Measurements from ENCODE around the gene ZNF292.
"Not testable (repeated sequence)": the region's sequence is repeated elsewhere in the genome, so short reads cannot be mapped to it uniquely, and the experiment has no call there.

ZNF292 gene

GRCh38 chr6:87279196-87279595 lies 123.8 kb downstream of the ZNF292 start:
- DNase-seq: no peak

GRCh38 chr6:87281426-87281825 lies 126.1 kb downstream of the ZNF292 start:
- DNase-seq: no peak

GRCh38 chr6:87282743-87283142 lies 127.4 kb downstream of the ZNF292 start:
- no peak for DNase-seq

DNA sequence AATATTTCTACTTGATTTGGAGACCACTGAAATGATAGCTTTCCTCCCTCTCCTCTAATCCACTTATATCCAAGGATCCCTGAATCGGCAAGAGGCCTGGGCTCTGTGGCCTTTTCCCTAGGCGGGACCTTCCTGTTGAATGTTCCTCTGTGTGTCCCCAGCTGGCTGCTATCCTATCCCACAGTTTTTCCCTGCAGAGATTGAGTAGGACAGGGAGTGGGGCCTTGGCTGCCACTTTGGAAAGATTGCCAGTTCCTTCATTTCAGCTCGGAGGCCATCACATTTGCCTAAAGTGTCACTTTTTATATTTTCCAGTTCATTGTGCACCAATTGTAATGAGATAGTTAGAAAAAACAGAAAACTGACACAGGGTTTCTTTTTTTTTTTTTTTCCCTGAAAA lies 128.1 kb downstream of the ZNF292 start:
- no peak for DNase-seq

- DNase-seq: no peak
Measured at GRCh38 chr6:87287251-87287650, 131.9 kb downstream of the ZNF292 start.

DNA sequence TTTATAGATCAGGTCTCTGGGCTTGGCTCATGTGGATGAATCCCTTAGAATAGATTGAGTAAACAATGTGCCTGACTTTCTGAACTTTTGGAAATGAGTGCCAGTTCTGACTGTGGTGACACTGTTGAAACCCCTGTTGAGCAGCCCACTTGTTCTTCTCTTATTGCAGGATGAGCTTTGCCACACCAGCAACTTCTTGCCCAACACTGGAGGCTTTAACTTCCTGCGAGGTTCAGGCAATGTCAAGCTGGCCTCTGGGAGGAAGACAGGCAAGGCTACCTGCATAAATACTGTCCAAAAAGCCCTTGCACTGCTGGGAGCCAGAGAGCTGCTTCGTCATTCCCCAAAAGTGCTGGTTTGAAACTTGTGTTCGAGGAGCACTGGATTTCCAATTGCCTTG lies 134.2 kb downstream of the ZNF292 start:
- DNase-seq: no peak

DNA sequence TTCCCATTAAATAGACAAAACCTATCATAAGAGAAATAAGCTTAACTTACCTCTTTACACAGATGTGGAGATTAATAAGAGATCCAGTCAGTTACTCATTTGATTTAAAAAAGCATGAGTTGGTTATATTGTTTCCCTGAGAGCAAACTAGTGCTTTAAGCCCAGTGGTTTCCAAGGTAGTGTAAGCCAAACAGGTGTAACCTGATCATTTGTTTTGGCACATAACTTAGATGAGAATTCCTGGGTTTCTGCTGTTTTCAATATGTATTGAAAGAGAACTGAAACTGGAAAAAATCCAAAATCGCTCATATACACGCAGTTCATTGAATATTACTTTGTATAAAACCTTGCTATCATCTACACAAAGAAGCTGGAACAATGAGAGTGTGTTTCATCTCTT lies 136.5 kb downstream of the ZNF292 start:
- DNase-seq: no peak

DNA sequence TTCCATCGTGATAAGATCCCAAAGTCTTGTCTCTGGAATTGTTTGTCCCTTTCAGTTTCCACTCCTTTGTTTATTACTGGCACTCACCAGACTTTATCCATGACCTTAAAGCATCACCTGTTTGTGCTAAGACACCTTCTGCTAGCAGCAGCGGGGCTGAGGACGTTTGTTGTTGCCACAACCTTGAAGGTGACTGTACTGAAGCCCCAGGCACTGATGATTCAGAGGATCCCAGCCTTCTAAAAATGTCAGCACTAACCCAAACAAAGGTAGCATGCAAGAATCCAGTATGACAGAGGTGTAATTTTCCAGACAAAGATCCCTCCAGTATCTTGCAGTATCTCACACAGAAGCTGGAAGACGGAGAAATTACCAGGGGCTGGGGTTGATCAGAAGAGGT lies 138.2 kb downstream of the ZNF292 start:
- DNase-seq: no peak

DNA sequence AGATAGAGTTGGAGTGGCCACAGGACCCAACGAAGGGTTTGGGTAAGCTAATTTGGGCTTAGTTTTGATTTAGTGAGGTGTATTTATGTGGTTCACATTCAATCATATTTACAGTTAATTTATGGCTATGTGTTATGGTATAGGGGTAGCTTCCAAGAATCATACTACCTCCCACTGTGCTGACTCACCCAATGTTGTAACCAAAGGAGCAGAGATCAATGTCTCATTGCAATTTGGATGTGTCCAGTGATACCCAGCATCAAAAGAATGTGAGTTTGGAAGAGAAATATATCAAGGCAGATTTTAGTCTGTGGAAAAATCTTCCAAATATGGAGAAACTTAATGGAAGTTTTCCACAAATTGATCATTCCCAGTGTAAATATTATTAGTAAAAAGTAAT lies 141.8 kb downstream of the ZNF292 start:
- no peak for DNase-seq

DNA sequence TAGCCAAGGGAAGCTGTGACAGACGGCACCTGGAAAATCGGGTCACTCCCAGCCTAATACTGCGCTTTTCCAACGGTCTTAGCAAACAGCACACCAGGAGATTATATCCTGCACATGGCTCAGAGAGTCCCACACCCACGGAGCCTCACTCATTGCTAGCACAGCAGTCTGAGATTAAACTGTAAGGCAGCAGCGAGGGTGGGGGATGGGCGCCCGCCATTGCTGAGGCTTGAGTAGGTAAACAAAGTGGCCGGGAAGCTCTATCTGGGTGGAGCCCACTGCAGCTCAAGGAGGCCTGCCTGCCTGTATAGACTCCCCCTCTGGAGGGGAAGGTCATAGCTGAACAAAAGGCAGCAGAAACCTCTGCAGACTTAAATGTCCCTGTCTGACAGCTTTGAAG lies 145.9 kb downstream of the ZNF292 start:
- DNase-seq: not testable (repeated sequence)

- no peak for DNase-seq
Measured at GRCh38 chr6:87308970-87309369, 153.6 kb downstream of the ZNF292 start.

DNA sequence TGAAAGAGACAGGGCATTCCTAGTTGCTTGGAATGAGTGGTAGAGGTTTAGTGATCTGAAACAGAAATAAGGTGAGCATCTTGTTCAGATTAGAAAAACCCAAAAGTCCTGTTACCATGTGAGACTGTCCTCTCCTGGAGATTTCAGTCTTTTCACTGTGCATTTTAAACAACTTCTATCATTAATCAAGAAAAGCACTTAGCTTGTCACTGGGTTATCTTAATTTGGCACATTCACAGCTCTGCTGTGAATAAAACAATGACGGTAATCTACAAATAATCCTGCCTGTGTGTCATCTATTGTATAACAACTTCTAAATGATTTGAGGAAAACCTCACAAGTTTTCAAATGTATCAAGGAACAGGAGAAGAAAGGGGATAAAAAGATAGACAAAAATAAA lies 157.5 kb downstream of the ZNF292 start:
- DNase-seq: no peak
